ENCODE measurements around the gene OR56B1.

DNA sequence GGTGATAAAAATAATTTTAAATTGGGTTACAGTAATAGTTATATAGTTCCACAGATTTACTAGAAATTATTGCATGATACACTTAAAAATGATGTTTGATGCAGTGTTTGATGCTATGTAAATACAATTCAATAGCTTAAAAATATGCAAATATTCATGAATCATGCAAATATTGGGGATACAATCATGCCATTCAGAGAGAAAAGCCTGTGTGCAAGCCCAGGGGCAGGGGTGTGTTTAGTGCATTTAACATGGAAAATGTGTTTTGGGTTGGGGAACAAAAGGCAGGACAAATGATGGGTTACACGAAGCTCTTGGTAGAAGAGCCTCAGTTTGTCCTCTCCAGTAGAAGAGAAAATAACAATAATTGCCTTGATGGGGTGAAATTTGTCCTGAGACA is 40.7 kb upstream of the OR56B1 start:
- TF ChIP-seq ELF4 (CRISPR knock-in tag; IDR thresholded peaks at IDR 0.05; ENCODE audit: low read depth) (no peak), CTCF (IDR thresholded peaks at IDR 0.05) (no peak), ZNF263 (CRISPR knock-in tag; IDR thresholded peaks at IDR 0.05; ENCODE audit: low read depth) (no peak), ATF3 (CRISPR knock-in tag; conservative IDR thresholded peaks at IDR 0.05) (no peak), ZNF671 (CRISPR knock-in tag; IDR thresholded peaks at IDR 0.05) (no peak), ATF1 (CRISPR knock-in tag; IDR thresholded peaks at IDR 0.05) (no peak), NFE2L1 (CRISPR knock-in tag; IDR thresholded peaks at IDR 0.05) (no peak)
